Measurements from ENCODE around the gene WDFY3. TPM values are rescaled to one million over a fixed set of nuclear protein-coding genes. Genes with fewer than 3 reads are reported as not detected.

WDFY3 gene
- total and polyA plus RNA-seq, 2 of the 4 experiments (the other 2 are of a cell fraction) = 12.5 to 58.1 TPM

- H3K18ac ChIP-seq (ENCODE audit: low read depth, low read length) = no peak overlapping the region
- WGBS, 2 experiments (ENCODE audit: extremely low coverage in 2 of 2, insufficient read length in 1 of 2) = no CpG with 5 or more reads among the region's 5 CpGs
- no peak overlapping the region; a peak in 2 of 4 replicates for H4K8ac ChIP-seq (ENCODE audit: low read depth in 2 of 2, low read length in 2 of 2)
- ChIA-PET POLR2A (ENCODE audit: unreplicated experiment) (no interaction called here), CTCF (no interaction called here)
- H3K4me2 ChIP-seq (ENCODE audit: low read depth, low read length) = no peak overlapping the region
- ATAC-seq (ENCODE audit: low read depth) (peak; percentile 98), DNase-seq (peak; percentile 96)
- no peaks in the 10 kb centered on the region for H4K20me1 ChIP-seq (ENCODE audit: insufficient read depth, low read length)
- no peaks in the 10 kb centered on the region for H3K9me3 ChIP-seq (ENCODE audit: control insufficient read depth, insufficient read depth, low read length)
- no peak overlapping the region for H3K23ac ChIP-seq (ENCODE audit: low read depth, low read length)
- 0 out of 2 replicates have a peak overlapping the region, but pooled peaks have one; percentile 7 for H2BK120ac ChIP-seq (ENCODE audit: low read depth, low read length)
- H2BK20ac ChIP-seq (ENCODE audit: low read depth, low read length) = 0 out of 2 replicates have a peak overlapping the region, but pooled peaks have one; percentile 11
- H3K79me1 ChIP-seq (ENCODE audit: low read depth in 1 of 2, low read length in 2 of 2) = peaks cover 3 to 5% of the 10 kb centered on the region in 2 experiments; a peak in 2 of 4 replicates
- H2AK9ac ChIP-seq (replicated peaks; ENCODE audit: low read depth, low read length, poor library complexity) = no peak overlapping the region
- H3K4ac ChIP-seq (ENCODE audit: low read depth, low read length) = no peak overlapping the region; the same call in 1 of the 2 replicates
- H4K91ac ChIP-seq (ENCODE audit: insufficient read depth, low read depth, low read length) = 0 out of 2 replicates have a peak overlapping the region, but pooled peaks have one; percentile 26
- intact Hi-C loops (cut with micrococcal nuclease) (no loop called here), dilution Hi-C loops (cut with HindIII; ENCODE audit: low sequenced_read_pairs, unreplicated experiment) (no loop called here), in situ Hi-C loops (cut with MboI; ENCODE audit: low sequenced_read_pairs) (no loop called here)
- H3K27me3 ChIP-seq (ENCODE audit: control insufficient read depth, insufficient read depth, low read length) = no peaks in the 10 kb centered on the region
- peaks cover 6% of the 10 kb centered on the region for H3K36me3 ChIP-seq (ENCODE audit: control insufficient read depth, insufficient read depth, low read length)
- H3K9me1 ChIP-seq (ENCODE audit: insufficient read depth, low read length) = peaks cover 3% of the 10 kb centered on the region; the same call in 1 of the 2 replicates
- no peak overlapping the region for H3K56ac ChIP-seq (ENCODE audit: extremely low read depth, insufficient read depth, low read length)
- H3K4me3 ChIP-seq (ENCODE audit: insufficient read depth, low read depth, low read length) = no peak overlapping the region
- no peak overlapping the region for H3K14ac ChIP-seq (replicated peaks; ENCODE audit: low read depth, low read length)
- no peak overlapping the region for H2BK5ac ChIP-seq (ENCODE audit: low read depth, low read length, poor library complexity, severe bottlenecking)
- no peak overlapping the region for H4K5ac ChIP-seq (ENCODE audit: low read depth, low read length)
- no TSS peak for BruUV-seq (replicated peaks)
- no peaks in the 10 kb centered on the region; the same call in 1 of the 2 replicates for H3K4me1 ChIP-seq (ENCODE audit: control insufficient read depth, insufficient read depth, low read length)
- no peak overlapping the region for H3K9ac ChIP-seq (ENCODE audit: low read depth, low read length)
- no peak overlapping the region for H2AFZ ChIP-seq (replicated peaks; ENCODE audit: low read length, poor library complexity)
- no peak overlapping the region for H2AK5ac ChIP-seq (ENCODE audit: low read depth, low read length)
- TF ChIP-seq SMC3 (IDR thresholded peaks at IDR 0.05; ENCODE audit: low read depth, low read length) (no peak), ELK1 (IDR thresholded peaks at IDR 0.05; ENCODE audit: borderline replicate concordance, low read depth, low read length) (no peak), MXI1 (IDR thresholded peaks at IDR 0.05; ENCODE audit: borderline replicate concordance, low read depth, low read length) (no peak), RFX5 (IDR thresholded peaks at IDR 0.05; ENCODE audit: low read depth, low read length) (no peak), FOS (IDR thresholded peaks at IDR 0.05; ENCODE audit: low read depth, low read length) (peak; percentile 95), MAFK (IDR thresholded peaks at IDR 0.05; ENCODE audit: low read depth, low read length) (no peak), USF2 (IDR thresholded peaks at IDR 0.05; ENCODE audit: low read depth, low read length) (no peak; the same call in 1 of the 2 replicates), BHLHE40 (IDR thresholded peaks at IDR 0.05; ENCODE audit: low read depth, low read length) (peak; percentile 61), RAD21 (IDR thresholded peaks at IDR 0.05; ENCODE audit: low read length) (no peak), RCOR1 (IDR thresholded peaks at IDR 0.05; ENCODE audit: insufficient replicate concordance, low read length) (no peak), CEBPB (IDR thresholded peaks at IDR 0.05; ENCODE audit: low read depth, low read length) (peak; percentile 93)
- no peak overlapping the region for H3K27ac ChIP-seq (ENCODE audit: insufficient read depth, low read length)
- H2BK15ac ChIP-seq (ENCODE audit: low read depth, low read length) = no peak overlapping the region
Measured at GRCh38 chr4:84814094-84814750, 152.3 kb downstream of the WDFY3 start.
